Jurkat, Clone E6-1 (cell line): ENCODE measurements around the gene LCE3B. TPM values are rescaled to one million over a fixed set of nuclear protein-coding genes. Genes with fewer than 3 reads are reported as not detected.
"Not testable (repeated sequence)": the region's sequence is repeated elsewhere in the genome, so short reads cannot be mapped to it uniquely, and the experiment has no call there.

Source experiments
- DNase-seq: peaks from one replicate; pipeline ENCODE4 v3.0.0-alpha.2; 2011; ENCODE audit warnings: low read depth, low spot score
- H3K4me3 ChIP-seq: 2 replicates; pipeline ENCODE4 v1.5.1; 2011; ENCODE audit warnings: mild to moderate bottlenecking, low read length, control low read depth, moderate library complexity
- polyA plus RNA-seq: library from polyadenylated mRNA; unstranded; fragments of >200 nt; gene quantifications from one replicate; pipeline ENCODE4 v1.2.1, GENCODE V29; 2012; ENCODE audit warnings: missing spikeins; ENCODE audit not compliant: insufficient read length, insufficient read depth

The LCE3B gene, protein sequence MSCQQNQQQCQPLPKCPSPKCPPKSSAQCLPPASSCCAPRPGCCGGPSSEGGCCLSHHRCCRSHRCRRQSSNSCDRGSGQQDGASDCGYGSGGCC
- not detected for polyA plus RNA-seq

- DNase-seq = no peak
- H3K4me3 ChIP-seq = no peak within 1 kb of the TSS
These were observed at the start of gene LCE3B for GRCh38 chr1:152613511-152613910. Gene LCE3B, plus strand, starts transcription at chr1:152613811. Its CDS starts 0 bp downstream, at chr1:152613811.

GRCh38 chr1:152565115-152565514 lies 48.5 kb upstream of the LCE3B start:
- no peak overlapping the region for H3K4me3 ChIP-seq
- DNase-seq = no peak

GRCh38 chr1:152565535-152566215 lies 47.9 kb upstream of the LCE3B start:
- H3K4me3 ChIP-seq = no peak overlapping the region
- DNase-seq = no peak

DNA sequence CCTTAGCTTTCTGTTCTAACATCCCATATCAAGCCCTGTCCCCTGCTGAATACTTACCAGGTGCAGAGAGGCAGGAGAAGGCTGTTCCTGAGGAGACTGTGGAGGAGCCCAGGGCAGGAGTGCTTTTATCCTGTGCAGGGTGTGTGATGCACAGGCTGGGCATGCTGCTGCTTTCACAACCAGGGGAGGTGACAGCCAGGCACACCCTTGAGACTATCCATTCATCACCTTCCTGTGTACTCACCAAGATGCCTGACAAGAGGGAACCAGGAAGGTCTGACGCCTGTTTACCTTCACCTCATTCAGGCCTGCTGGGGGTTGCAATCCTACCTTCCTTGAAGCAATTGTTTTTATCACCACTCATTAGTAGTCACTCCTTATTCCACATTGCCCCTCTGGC lies 46.9 kb upstream of the LCE3B start, which contains the start of gene LCE3E:
Gene LCE3E (minus strand): TSS at position 100 of the 400 bp plus-strand sequence. CDS start 572 bp downstream, outside the sequence.
- no peak for DNase-seq
- H3K4me3 ChIP-seq = no peak within 1 kb of the TSS

DNA sequence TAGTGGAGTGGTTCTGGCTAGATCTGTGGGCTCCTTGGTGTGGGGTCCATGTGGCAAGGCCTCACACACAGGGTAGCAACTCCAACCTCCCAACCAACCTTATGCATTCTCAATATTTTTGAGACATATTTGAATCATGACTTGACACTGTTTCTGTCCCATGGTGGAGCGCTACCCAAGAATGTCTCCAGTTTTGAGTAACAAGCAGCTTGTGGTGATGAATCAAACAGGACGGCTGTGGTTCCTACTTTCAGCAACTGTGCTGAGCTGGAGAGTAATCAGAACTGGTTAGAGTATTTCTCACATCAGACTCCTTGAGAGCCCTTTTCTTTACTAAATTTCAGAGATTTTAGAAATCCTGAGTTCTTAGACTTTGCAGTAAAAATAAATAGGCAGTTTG lies 36.4 kb upstream of the LCE3B start:
- no peak for DNase-seq
- H3K4me3 ChIP-seq = no peak overlapping the region

- H3K4me3 ChIP-seq, DNase-seq: not testable (repeated sequence)
These were observed 34.1 kb upstream of the LCE3B start for GRCh38 chr1:152579526-152579925.

DNA sequence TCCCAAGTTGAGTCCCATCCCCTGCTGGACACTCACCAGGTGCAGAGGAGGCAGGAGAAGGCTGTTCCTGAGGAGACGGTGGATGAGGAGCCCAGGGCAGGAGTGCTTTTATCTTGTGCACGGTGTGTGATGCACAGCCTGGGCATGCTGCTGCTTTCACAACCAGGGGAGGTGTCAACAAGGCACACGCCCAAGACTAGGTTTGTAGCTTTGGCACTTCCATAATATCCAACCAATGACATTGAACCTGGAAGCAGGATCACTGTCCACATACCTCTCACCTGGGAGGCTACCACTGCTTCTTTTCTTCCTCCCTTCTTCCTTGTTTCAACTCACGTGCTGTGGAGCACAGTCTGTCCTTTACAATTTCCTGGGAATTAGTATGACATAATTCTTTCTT lies 33.2 kb upstream of the LCE3B start, which contains the start of gene LCE3D:
Gene LCE3D (minus strand): TSS at position 84 of the 400 bp plus-strand sequence. CDS start 580 bp downstream, outside the sequence.
- no peak for DNase-seq
- H3K4me3 ChIP-seq = no peak within 1 kb of the TSS

DNA sequence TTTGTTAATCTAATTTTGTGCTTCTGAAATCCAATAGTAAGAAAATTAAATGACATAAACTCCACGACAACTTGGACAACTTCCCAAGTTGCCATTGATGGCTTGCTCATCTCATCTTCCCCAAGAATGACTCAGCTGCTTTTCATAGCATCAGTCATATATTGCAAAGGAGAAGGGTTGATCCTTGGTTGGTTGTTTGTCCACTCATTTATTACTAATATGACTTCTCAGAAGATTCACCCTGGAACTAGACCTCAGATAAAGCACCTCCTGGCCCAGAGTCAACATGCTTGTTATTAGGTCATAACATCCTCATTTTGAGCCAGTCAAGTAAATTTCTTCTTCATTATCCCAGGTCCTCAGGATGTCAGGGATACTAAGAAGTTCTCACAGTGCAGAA lies 31.0 kb upstream of the LCE3B start:
- H3K4me3 ChIP-seq = no peak overlapping the region
- DNase-seq = no peak

DNA sequence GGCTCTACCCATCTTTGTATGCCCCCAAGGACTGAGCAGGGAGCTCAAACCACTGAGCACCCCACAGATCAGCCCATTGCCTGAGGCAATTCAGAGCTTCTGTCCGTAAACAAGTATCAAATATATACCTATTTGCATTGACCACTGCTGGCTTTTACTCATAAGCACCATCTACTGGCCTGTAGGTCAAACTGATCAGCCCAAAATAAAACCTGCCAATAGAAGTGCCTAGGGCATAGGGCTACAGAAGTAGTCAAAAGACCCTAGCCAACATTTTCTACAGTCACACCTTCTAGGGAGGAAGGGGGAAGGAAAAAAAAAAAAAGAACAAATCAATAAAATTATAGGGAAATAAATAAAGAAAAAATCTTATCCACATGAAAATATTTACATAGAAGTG lies 28.0 kb upstream of the LCE3B start:
- no peak overlapping the region for H3K4me3 ChIP-seq
- no peak for DNase-seq

GRCh38 chr1:152596986-152597385 lies 16.6 kb upstream of the LCE3B start:
- no peak overlapping the region for H3K4me3 ChIP-seq
- no peak for DNase-seq

GRCh38 chr1:152599934-152600333 lies 13.7 kb upstream of the LCE3B start, which contains the start of gene LCE3C:
Gene LCE3C, plus strand, starts transcription at chr1:152600234. Its CDS starts 498 bp downstream, at chr1:152600732.
- no peak for DNase-seq
- H3K4me3 ChIP-seq = no peak within 1 kb of the TSS

- DNase-seq = peak; percentile 42
These were observed 8.4 kb downstream of the LCE3B start for GRCh38 chr1:152621993-152622392.

GRCh38 chr1:152622803-152623202 lies 9.2 kb downstream of the LCE3B start, which contains the start of gene LCE3A:
Gene LCE3A, minus strand, starts transcription at chr1:152623103. Its CDS starts 0 bp downstream, at chr1:152623103.
- DNase-seq = peak; percentile 81

More at GRCh38 chr1:152621993-152622392, 8.4 kb downstream of the LCE3B start:
- no peak overlapping the region for H3K4me3 ChIP-seq

DNA sequence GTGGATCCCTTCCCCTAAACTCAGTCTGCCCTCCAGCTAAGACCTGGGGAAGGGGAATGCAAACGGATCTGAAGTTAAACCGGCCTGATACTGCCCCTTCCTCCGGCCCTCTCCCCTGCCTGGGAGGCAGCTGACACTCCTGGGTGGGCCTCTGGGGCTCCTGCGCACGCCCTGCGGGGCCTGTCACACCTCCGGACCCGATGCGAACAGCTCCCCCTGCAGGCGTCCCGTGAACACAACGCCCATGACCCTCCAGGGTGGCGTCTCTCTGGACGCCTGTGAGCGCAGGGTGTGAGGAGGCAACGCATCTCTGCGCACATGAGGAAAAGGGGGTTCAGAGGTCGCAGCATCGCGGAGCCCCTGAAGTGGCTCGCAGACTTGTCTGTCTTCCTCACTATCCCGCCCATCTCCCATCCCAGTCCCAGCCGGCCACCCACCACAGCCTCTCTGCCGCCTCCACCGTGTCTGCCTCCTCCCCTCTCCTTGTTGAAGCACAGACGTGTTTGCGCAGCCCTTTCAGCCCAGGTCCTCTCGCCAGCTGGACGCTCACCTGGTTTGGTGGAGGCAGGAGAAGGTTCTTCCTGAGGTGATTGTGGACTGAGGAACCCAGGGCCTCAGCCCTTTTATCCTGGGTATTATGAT lies 9.7 kb downstream of the LCE3B start:
- no peak overlapping the region for H3K4me3 ChIP-seq
- DNase-seq = no peak

More at GRCh38 chr1:152622803-152623202, 9.2 kb downstream of the LCE3B start, which contains the start of gene LCE3A:
- H3K4me3 ChIP-seq = no peak within 1 kb of the TSS

DNA sequence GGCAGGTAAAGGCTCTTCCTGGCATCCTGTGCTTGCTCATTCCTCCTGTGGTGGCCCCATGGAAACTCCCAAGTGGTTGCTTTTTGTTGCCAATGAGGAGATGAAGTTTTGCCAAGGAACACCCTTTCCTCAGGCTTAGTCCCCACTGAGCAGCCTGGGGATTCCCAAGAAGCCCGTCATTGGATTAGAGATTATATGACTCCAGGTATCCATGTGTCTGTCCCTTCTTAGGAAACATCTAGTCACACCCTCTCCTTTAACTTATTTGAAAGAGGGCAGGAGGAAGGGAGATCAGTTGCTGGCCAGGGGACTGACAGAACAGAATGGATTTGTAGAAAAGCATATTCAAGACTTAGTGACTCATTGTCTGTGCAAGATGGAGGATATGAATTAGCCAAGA lies 13.1 kb downstream of the LCE3B start:
- H3K4me3 ChIP-seq = no peak overlapping the region
- DNase-seq = no peak

DNA sequence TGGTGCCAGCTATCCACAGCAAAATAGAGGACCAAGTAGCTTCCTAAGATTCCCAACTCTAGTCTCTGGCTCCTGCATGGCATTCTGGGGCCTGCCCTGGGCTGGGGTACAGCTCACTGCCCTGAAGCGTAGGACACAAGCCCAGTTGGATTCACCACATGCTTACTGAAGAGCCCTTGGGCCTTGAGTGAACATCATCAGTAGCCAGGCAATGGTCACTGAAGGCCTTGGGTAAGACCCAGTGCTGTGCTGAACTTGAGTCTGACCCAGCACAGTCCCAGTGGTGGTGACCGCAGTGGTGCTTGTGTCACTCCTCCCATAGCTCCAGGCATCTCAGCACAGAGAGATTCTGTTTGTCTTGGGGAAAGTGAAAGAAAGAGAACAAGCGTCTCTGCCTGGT lies 17.0 kb downstream of the LCE3B start:
- no peak overlapping the region for H3K4me3 ChIP-seq
- no peak for DNase-seq

DNA sequence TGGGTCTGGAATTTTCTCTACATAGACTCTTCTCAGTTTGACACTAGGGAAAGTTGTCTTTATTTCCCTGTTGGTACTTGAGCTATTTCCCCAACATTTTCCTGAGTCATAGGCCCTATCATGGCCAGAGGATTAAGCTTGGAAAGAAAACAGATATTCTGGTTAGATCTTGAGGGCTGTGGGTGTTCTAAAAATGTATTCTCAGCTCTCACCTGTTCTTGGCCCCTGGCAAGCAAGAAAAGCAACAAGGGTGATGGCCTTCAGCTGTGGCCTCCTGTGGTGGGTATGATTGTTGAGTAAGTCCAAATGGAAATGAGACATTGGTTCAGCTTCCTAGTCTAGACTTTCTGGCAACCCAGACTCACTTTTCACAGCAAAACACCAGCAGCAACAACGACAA lies 26.7 kb downstream of the LCE3B start:
- H3K4me3 ChIP-seq = no peak overlapping the region
- no peak for DNase-seq

GRCh38 chr1:152643945-152644344 lies 30.3 kb downstream of the LCE3B start:
- no peak overlapping the region for H3K4me3 ChIP-seq
- DNase-seq = no peak

DNA sequence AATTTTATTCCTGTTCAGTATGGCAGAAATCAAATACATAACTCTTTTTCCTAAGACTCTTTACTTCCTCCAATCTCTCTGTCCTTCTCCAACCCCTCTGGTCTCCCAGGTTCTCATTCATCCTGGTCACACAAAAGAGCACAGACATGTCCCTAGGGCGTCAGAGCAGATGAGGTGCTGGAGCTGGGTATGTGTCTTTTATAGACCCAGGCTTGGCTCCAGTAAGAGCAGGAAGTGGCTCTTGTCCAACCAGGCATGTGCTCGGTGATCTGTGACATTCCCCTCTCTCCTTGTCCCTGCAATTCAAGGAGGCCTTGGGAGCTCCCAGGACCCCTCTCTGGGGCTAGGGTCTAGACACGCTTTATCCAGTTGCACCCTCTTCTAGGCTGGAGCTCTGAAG lies 31.5 kb downstream of the LCE3B start:
- no peak for DNase-seq

DNA sequence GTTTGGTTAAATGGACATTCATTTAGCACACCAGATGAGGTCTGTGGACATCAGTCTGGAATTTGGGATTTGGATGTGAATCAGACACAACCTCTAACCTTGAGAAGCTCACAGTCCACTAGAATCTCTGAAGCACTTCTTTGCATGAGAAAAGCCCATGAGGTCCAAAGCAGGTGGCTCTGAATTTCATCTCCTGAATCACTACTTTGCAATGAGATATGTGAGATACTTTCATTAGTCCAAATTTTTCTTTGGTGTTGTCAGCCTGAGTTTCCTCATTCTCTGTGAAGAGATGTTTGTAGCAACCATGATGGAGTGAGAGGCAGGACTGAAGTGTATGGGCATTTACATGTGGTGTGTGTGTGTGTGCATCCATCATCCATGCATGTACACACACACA lies 33.0 kb downstream of the LCE3B start:
- H3K4me3 ChIP-seq = no peak overlapping the region

More for the DNA sequence above, 31.5 kb downstream of the LCE3B start:
- H3K4me3 ChIP-seq = no peak overlapping the region

More for the DNA sequence above, 33.0 kb downstream of the LCE3B start:
- no peak for DNase-seq
